ENCODE data around the gene NR1H4. TPM values are rescaled to one million over a fixed set of nuclear protein-coding genes. Genes with fewer than 3 reads are reported as not detected.

NR1H4 gene
- total and polyA plus RNA-seq, 2 donors (not counting 1 experiment from before 2014, with no cell fraction given) = not detected

GRCh38 chr12:100443434-100443833 lies 30.2 kb upstream of the NR1H4 start:
- no peak overlapping the region for H3K4me2 ChIP-seq (replicated peaks; ENCODE audit: low read depth, low read length, poor library complexity, severe bottlenecking)
- H3K4me1 ChIP-seq (ENCODE audit: control insufficient read depth in 2 of 2, insufficient read depth in 2 of 2, low read length in 2 of 2) = no peaks in the 10 kb centered on the region
- H4K20me1 ChIP-seq (ENCODE audit: control insufficient read depth, insufficient read depth, low read length, poor library complexity, severe bottlenecking) = no peaks in the 10 kb centered on the region
- WGBS (ENCODE audit: insufficient coverage) = no CpG with 5 or more reads among the region's 1 CpG
- H3K27ac ChIP-seq (ENCODE audit: low read length in 2 of 2) = no peak overlapping the region
- no peak overlapping the region for H3K9ac ChIP-seq (ENCODE audit: low read length)
- CTCF ChIA-PET = no interaction called here
- no peaks in the 10 kb centered on the region for H3K4me1 Mint-ChIP-seq
- H3K4me3 Mint-ChIP-seq = no peak overlapping the region
- intact Hi-C loops (cut with micrococcal nuclease) = no loop called here
- no peak for DNase-seq
- no peaks in the 10 kb centered on the region for H3K36me3 ChIP-seq (replicated peaks in 1 of 2; ENCODE audit: control extremely low read depth in 1 of 2, control insufficient read depth in 1 of 2, extremely low read depth in 1 of 2, insufficient read depth in 2 of 2, low read length in 1 of 2)
- H3K27me3 ChIP-seq (replicated peaks in 1 of 4; ENCODE audit: control extremely low read depth in 1 of 4, control insufficient read depth in 3 of 4, insufficient read depth in 4 of 4, low read length in 3 of 4) = peaks cover 0 to 3% (median 0%) of the 10 kb centered on the region in 4 experiments
- H3K9me3 Mint-ChIP-seq (ENCODE audit: insufficient read depth) = no peaks in the 10 kb centered on the region
- no peak for TF ChIP-seq CTCF (IDR thresholded peaks at IDR 0.05)
- TF ChIP-seq EZH2 (IDR thresholded peaks at IDR 0.05; ENCODE audit: borderline replicate concordance, insufficient read depth, low read depth, low read length, poor library complexity, severe bottlenecking) = no peak
- ATAC-seq (ENCODE audit: low read depth) = no peak
- no peak overlapping the region for H3K4me3 ChIP-seq (ENCODE audit: control extremely low read depth in 1 of 5, extremely low read depth in 1 of 5, insufficient read depth in 1 of 5, low read depth in 2 of 5, low read length in 4 of 5)
- POLR2A ChIA-PET = no interaction called here
- no peak overlapping the region for H3K27ac Mint-ChIP-seq
- no peaks in the 10 kb centered on the region for H3K79me2 ChIP-seq (ENCODE audit: control insufficient read depth, insufficient read depth, low read length)
- no peaks in the 10 kb centered on the region for H3K9me3 ChIP-seq (ENCODE audit: control extremely low read depth in 1 of 3, control insufficient read depth in 2 of 3, insufficient read depth in 1 of 3, low read length in 2 of 3)
- H2AFZ ChIP-seq (ENCODE audit: insufficient read depth, low read depth, low read length, poor library complexity, severe bottlenecking) = no peak overlapping the region
- H3K27me3 Mint-ChIP-seq = peaks cover 13% of the 10 kb centered on the region

GRCh38 chr12:100445081-100445481 lies 28.6 kb upstream of the NR1H4 start:
- TF ChIP-seq CTCF (IDR thresholded peaks at IDR 0.05) (no peak), EZH2 (IDR thresholded peaks at IDR 0.05; ENCODE audit: borderline replicate concordance, insufficient read depth, low read depth, low read length, poor library complexity, severe bottlenecking) (no peak)
- Histone ChIP-seq H3K4me2 (replicated peaks; ENCODE audit: low read depth, low read length, poor library complexity, severe bottlenecking) (no peak overlapping the region), H3K9me3 (ENCODE audit: control extremely low read depth in 1 of 3, control insufficient read depth in 2 of 3, insufficient read depth in 1 of 3, low read length in 2 of 3) (no peaks in the 10 kb centered on the region), H3K27ac (ENCODE audit: low read length in 2 of 2) (no peak overlapping the region), H3K4me3 (ENCODE audit: control extremely low read depth in 1 of 5, extremely low read depth in 1 of 5, insufficient read depth in 1 of 5, low read depth in 2 of 5, low read length in 4 of 5) (no peak overlapping the region), H3K27me3 (replicated peaks in 1 of 4; ENCODE audit: control extremely low read depth in 1 of 4, control insufficient read depth in 3 of 4, insufficient read depth in 4 of 4, low read length in 3 of 4) (peaks cover 0 to 3% (median 0%) of the 10 kb centered on the region in 4 experiments), H3K79me2 (ENCODE audit: control insufficient read depth, insufficient read depth, low read length) (no peaks in the 10 kb centered on the region), H3K36me3 (replicated peaks in 1 of 2; ENCODE audit: control extremely low read depth in 1 of 2, control insufficient read depth in 1 of 2, extremely low read depth in 1 of 2, insufficient read depth in 2 of 2, low read length in 1 of 2) (no peaks in the 10 kb centered on the region), H3K9ac (ENCODE audit: low read length) (no peak overlapping the region), H3K4me1 (ENCODE audit: control insufficient read depth in 2 of 2, insufficient read depth in 2 of 2, low read length in 2 of 2) (no peaks in the 10 kb centered on the region), H4K20me1 (ENCODE audit: control insufficient read depth, insufficient read depth, low read length, poor library complexity, severe bottlenecking) (no peaks in the 10 kb centered on the region), H2AFZ (ENCODE audit: insufficient read depth, low read depth, low read length, poor library complexity, severe bottlenecking) (no peak overlapping the region)
- intact Hi-C loops (cut with micrococcal nuclease) = no loop called here
- Mint-ChIP-seq H3K9me3 (ENCODE audit: insufficient read depth) (no peaks in the 10 kb centered on the region), H3K27me3 (peaks cover 13% of the 10 kb centered on the region), H3K27ac (no peak overlapping the region), H3K4me3 (no peak overlapping the region), H3K4me1 (no peaks in the 10 kb centered on the region)
- DNase-seq (no peak), ATAC-seq (ENCODE audit: low read depth) (no peak)
- ChIA-PET POLR2A (no interaction called here), CTCF (no interaction called here)
- 100% methylated on average over 1 of the region's 4 CpGs for WGBS (ENCODE audit: insufficient coverage)
